D341Med (cell line): ENCODE measurements around the gene SLC45A1.

Source experiments
- DNase-seq: peaks from one replicate; pipeline ENCODE4 v3.0.0; 2012; ENCODE audit warnings: low spot score

SLC45A1 gene

DNA sequence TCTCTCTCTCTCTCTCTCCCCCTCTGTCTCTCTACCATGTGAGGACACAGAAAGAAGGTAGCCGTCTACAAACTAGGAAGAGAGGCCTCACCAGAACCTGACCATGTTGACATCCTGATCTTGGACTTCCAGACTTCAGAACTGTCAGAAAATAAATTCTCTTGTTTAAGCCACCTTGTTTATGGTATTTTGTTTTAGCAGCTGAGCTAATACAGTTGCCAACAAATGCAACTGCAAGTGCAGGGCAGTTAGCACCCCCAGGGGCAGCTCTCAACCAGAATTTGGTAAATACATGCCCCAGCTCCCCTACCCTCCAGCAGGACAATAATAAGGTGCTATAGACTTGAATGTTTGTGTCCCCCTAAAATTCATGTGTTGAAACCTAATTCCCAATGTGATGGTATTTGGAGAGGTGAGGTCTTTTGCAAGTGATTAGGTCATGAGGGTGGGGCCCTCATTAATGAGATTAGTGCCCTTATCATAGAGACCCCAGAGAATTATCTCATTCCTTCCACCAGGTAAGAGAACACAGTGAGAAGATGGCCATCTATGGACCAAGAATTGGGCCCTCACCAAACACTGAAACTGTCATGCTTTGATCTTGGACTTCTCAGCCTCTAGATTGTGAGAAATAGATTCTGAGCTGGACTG is 6.7 kb upstream of the SLC45A1 start:
- DNase-seq = no peak

DNA sequence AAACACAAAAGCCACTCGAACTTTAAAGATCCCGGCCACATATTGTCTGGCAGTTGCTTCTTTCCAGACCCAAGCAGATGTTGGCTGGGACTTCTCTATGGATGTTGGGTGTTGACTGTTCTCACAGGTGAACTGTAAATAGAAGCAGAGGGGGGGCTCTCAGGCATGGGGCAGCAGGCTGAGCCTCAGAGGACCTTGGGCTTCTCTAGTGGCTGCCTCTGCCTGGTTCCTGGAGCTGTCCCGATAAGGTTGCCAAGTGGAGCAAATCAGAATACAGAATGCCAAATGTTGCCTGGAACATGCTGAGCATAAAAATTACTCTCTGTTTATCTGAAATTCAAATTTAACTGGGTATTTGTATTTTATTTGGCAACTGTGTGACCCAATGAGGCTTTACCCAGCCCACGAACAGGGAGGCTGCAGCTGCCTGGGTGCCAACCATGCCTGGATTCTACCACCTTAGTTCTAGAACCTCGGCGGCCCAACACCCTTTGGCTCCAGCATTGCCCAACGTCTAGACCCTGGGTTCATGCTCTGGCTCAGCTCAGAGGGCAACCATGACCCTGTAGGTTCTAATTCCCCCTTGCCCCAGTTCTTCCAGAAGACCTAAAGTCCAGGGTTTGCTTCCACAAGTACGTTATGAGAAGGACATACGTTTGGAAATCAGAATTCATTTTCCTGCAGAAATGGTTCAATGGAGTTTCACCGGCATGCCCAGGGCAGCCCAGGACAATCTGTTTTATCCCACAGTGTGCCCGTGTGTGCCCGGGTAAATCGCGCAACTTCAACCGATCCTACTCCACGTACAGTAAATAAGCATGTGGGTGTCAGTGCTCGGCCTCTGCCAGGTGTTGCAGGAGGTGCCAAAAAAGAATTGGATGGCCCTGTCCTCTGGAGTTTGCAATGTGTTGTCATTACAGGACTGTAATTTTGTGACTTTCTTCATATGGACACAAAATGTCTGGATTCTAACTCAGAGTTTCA is 5.4 kb upstream of the SLC45A1 start:
- no peak for DNase-seq

DNA sequence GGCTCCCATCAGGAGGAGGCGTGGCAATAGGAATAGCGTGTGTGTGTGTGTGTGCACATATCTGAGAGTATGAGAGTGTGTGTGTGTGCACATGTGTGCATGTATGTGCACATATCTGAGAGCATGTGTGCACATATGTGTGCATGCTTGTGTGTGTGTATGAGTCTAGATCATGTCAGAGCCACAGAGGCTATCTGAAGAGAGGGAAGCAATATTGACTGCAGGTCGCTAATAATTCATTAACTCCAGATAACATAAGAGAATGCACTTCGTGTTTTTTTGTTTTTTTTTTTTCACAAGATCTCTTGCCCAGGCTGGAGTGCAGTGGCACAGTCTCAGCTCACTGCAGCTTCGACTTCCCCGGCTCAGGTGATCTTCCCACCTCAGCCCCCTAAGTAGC is 4.7 kb upstream of the SLC45A1 start:
- DNase-seq = no peak

DNA sequence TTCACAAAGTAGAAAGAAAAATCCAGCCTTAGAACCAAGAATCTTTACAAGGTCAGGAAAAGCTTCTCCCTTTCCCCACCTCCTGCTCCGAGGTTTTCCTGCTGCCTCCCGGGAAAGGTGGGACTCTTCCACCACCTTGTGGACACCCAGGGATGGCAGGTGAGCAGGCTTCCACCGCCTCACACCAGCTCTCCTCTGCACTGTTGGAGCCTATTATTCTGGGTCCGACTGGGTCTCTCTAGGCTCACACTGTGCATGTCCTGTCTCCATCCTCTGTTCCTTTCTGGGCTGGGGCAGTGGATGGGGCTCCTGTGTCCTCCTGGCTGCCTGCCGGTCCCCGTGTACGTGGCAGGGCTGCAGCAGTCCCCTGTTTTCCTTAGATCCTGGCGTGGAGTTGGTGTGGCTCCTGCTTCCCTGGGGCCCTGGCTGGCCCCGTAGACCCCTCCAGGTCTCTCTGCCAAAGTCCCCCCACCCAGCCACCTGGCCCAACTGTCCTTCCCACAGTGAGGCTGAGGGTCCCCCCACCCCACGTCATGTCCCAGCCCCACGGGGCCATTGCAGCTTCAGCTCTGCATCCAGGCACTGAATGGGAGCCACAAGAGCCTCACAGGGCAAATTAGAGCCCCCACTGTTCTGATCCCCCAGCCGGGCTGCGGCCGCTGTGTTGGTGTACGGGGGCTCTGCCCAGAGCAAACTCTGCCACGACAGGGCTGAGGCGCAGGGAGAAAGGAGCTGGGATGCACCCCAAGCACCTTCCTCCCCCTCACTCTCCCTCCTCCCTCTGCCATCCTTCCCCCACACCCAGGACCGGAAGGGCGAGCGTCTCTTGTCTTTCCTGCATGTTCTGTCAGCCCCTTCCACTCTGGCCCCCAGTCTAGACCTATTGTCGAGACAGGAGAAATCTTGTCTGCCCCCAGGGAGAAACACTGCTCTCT is 3.3 kb upstream of the SLC45A1 start:
- DNase-seq = peak; percentile 88

DNA sequence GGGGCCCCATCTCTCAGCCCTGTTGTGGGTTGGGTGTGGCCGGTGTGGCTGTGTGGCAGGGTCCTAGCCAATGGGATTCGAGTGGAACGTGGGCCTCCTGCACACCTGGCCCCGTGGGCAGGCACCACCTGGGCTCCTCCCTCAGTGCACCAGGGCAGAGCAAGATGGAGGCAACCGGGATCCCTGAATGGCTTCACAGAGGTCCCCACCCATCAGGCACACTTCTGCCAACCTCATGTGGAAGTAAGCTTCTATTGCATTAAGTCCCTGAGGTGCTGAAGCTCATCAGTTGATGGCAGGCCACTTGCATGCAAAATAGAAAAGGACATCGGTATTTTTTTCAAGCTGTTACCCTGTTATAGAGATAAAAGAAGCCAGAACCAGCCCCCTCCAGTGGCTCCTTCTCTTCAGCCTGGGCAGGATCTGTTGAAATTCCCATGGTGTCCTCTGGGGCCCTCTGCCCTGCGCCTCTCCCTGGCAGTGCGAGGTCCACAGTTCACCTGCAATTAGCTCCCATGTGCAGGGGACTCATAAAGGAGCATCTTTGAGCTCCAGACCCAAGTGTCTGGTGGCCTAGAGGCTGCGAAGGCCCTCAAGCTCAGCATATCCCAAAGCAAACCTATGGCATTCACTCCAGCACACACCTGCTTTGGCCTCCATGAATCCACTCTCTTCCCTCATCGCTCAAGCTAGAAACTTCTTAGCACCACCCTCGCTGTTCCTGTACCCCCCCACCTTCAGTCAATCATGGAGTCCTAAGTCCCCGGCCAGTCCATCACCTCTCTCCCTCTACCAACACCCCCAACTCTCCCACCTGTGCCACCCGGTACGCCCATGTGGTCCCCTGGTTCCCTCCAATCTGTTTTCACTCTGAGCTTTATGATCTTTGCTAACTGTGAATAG is 2.1 kb upstream of the SLC45A1 start:
- peak; percentile 40 for DNase-seq

DNA sequence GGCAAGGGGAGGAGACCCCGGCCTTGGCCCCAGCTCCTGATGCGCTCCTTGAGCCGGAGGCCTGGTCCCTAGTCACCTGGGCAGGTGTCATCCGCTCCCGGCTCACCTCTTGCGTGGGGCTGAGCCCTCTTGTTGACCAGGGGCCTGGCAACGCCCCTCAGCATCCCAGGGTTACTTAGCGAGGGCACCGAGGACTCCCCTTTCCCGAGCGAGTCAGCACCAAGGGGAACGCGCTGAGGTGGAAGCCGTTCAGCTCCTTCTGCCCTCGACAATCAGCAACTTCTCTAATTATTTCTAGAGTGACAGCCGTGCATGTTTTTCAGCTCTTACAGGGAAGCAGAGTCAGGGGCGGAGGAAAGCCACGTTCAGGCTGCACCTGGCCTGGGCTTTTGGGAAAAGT is 522 bp downstream of the SLC45A1 start:
- no peak for DNase-seq

DNA sequence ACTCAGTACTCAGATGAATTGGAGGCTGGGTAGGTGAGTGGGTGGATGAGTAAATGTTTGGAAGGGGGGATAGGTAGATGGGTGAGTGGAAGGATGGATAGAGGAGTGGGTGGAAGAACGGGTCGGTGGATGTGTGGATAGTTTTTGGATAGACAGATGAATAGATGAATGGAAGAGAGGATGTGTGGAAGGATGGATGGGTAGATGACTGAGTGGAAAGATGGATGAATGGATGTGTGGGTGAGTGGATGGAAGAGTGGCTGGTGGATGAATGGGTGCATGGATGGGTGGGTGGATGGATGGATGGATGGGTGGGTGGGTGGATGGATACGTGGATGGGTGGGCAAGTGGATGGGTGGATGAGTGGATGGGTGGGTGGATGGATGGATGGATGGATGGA is 3.7 kb downstream of the SLC45A1 start:
- DNase-seq = no peak

DNA sequence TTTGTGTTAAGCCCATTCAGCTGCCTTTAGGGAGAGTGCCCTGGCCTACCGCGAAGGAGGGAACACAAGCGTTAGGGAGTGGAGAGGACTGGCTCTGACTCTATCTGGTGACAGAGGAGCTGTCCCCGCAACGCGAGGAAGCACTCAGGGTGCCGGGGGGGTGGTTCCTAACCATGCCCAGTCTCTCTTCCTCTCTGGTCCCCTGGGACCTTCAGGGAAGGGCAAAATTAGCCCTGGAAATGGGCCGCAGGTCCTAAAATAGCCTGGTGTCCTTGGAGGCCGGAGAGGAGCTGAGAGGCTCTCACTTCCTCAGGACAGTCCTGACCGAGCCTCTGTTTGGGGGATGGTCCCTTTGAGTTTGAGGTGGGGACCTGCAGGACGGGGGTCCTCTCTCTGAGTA is 5.8 kb downstream of the SLC45A1 start:
- no peak for DNase-seq

DNA sequence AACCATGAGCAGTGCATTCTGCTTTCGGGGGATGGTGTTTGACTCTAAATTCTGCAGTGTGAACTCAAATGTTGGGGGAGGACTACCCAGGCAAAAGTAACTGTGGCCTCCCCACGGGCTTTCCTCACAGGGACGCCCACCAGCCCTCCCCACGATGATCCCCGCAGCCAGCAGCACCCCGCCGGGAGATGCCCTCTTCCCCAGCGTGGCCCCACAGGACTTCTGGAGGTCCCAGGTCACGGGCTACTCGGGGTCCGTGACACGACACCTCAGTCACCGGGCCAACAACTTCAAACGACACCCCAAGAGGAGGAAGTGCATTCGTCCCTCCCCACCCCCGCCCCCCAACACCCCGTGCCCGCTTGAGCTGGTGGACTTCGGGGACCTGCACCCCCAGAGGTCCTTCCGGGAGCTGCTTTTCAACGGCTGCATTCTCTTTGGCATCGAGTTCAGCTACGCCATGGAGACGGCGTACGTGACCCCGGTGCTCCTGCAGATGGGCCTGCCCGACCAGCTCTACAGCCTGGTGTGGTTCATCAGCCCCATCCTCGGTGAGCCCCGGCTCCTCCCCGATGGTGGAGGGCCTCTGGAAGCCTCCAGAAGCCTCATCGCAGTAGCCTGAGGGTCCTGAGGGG is 6.4 kb downstream of the SLC45A1 start:
- no peak for DNase-seq

DNA sequence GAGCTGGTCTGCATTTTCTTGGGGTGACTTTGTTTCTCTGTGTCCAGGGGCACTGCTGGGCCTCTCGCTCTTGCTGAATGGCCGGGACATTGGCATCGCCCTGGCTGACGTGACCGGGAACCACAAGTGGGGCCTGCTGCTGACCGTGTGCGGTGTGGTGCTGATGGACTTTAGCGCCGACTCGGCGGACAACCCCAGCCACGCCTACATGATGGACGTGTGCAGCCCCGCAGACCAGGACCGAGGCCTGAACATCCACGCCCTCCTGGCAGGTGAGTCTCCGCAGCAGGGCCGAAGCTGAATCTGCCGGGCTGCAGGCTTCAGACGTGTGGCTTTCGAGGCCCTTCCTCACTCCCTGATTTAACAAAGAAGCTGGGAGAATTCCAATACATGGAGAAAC is 7.9 kb downstream of the SLC45A1 start:
- DNase-seq = no peak

DNA sequence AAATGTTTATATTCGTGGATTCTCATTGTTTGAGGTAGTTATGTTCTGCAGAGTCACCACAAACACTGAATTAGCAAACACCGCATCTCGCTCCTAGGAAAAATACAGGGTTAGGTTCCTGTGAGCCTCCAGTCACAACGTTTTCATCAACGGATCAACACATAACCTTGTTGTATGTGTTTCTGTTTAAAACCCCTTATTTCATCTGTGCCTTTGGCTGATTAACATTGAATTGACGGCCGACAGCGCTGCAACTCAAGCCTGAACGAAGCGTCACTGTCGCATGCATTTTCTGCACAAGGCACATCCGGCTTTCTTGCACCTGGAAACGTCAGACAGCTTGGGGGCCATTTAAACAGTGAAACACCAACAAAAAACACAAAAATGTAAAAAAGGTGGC is 8.4 kb downstream of the SLC45A1 start:
- no peak for DNase-seq

DNA sequence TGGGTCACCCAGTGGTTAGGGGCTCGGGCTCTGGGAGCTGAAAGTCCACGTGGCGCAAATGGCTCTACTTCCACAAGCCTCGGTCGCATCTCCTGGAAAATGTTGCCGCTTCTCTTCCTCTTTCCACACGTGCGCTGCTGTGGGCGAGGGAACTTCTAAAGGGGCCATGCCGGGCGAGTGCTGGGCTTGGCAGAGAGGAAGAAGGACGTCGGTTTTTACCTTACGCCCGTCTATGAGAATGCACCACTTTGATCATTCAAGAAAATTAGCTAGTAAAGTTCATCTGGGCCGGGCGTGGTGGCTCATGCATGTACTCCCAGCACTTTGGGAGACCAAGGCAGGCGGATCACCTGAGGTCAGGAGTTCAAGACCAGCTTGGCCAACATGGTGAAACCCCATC is 10.4 kb downstream of the SLC45A1 start:
- DNase-seq = no peak

DNA sequence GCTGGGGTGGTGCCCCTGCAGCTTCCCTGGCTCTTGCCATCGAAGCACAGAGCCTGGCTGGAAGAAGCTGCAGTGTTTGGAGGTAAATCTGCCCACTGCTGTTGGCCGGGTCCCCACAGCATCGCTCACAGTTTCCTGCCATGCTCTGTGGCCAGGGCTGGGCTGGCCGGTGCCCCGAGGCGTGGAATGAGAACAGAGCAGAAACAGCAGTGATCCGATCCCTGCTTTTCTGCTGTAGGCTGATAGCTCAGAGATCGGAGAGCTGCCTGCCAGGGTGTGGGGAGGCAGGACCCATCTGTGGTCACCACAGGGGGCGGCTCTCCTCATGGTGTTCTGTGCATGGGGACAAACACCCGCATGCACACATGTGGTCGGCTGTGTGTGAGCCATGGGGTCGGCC is 11.5 kb downstream of the SLC45A1 start:
- no peak for DNase-seq

DNA sequence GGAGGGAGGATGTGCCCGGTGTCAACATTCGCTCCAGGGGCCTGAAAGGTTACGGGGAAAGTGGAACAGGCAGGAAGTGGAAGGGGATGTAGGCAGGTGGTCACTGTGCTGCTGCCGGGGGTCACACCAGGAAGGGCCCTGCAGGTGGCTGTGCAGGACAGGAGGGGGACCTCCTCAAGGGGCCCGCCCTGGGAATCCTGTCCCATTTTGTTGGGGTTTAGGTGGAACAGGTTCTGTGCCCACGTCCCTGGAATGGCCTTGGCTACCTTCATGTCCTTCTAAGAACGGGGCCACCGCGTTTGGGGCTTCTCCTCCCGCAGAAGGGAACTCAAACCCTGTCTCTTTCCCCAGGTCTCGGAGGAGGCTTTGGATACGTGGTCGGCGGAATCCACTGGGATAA is 11.9 kb downstream of the SLC45A1 start:
- no peak for DNase-seq

DNA sequence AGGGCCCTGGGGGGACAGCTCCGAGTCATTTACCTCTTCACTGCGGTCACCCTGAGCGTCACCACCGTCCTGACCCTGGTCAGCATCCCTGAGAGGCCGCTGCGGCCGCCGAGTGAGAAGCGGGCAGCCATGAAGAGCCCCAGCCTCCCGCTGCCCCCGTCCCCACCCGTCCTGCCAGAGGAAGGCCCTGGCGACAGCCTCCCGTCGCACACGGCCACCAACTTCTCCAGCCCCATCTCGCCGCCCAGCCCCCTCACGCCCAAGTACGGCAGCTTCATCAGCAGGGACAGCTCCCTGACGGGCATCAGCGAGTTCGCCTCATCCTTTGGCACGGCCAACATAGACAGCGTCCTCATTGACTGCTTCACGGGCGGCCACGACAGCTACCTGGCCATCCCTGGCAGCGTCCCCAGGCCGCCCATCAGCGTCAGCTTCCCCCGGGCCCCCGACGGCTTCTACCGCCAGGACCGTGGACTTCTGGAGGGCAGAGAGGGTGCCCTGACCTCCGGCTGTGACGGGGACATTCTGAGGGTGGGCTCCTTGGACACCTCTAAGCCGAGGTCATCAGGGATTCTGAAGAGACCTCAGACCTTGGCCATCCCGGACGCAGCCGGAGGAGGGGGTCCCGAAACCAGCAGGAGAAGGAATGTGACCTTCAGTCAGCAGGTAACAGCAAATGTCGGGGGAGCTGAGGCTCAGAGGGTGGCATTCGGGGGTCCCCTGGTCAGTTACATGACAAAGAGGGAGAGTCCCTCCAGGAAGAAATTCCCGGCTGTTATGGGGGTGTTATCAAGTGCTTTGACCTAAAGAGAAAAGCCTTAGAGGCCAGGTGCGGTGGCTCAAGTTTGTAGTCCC is 12.6 kb downstream of the SLC45A1 start:
- no peak for DNase-seq

DNA sequence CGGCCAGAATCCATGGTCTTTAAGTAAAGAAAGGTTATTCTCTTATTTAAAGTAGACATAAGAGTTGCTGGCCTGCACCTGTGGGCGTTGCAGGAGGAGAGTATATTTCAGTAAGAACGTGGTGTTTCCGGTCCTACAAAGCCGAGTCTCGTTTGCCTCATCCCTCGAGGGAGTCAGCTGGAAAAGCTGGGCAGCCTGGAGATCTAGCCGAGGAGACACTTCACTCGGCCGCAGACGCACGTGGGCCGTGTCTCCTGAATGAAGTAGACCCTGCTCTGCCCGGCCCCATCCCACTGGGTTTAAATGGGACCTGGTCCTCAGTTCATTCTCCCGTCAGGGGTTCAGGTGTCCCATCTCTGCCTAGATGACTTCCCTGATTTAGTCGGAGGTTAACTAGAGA is 14.9 kb downstream of the SLC45A1 start:
- no peak for DNase-seq

DNA sequence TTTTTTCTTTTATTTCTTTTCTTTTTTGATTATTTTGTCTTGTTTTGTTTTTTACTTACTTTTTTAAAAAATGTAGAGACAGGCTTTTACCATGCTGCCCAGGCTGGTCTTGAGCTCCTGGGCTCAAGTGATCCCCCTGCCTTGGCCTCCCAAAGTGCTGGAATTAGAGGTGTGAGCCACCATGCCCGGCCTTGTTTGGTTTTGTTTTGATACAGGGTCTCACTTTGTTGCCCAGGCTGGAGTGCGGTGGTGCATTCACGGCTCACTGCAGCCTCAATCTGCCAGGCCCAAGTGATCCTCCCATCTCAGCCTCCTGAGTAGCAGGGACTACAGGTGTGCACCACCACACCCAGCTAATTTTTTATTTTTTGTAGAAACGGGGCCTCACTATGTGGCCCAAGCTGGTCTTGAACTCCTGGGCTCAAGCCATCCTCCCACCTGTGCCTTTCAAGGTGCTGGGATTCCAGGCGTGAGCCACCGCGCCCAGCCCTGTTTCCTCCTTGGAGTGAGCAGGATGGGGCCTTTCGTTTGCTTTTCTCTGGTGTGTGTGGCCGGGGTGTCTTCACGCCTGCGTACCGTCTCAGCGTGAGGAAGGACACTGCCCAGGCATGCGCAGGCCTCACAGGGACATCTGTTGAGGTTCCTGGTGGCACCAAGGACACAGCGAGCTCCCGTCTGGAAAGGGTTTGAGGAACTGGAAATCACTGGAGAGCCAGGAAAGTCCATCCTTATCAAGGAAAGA is 15.5 kb downstream of the SLC45A1 start:
- DNase-seq = no peak

DNA sequence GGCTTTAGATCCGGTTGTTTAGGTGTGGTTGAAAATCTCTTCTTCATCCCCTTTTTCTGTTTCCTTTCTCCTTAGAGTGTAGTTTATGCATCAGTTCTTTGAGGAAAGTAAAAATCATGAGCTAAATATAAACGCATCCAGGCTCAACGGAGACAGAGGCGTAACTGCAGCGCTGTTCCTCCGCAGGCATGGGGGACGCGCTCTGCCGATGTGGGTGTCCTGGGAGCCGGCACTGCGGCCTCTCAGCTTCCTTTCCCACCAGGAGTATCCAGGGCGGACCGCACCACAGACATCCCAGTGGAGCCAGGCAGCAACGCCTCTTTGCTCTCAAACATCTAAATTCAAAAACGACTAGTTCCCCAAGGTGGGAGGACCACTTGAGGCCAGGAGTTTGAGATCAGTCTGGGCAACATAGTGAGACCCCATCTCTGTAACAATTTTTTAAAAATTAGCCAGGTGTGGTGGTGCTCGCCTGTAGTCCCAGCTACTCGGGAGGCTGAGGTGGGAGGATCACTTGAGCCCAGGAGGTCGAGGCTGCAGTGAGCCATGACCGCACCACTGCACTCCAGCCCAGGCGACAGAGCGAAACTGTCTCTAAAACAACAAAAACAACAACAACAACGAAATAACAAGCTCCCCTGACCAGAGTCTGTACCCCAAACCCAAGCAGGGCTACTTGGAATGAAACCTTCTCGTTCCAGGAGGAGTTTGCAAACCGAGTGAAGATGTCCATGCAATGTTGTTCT is 16.4 kb downstream of the SLC45A1 start:
- no peak for DNase-seq
